IMR-90 (cell line): ENCODE data around the gene PAN3. TPM values are rescaled to one million over a fixed set of nuclear protein-coding genes. Genes with fewer than 3 reads are reported as not detected.

Source experiments
- ATAC-seq: fragments of 200-7000 bp; cut with Tn5 transposase; 2 replicates; pipeline ENCODE4 v1.9.1; 2020; ENCODE audit warnings: low read depth, mild to moderate bottlenecking, moderate library complexity
- BruUV-seq: library from RNA; stranded (reverse); fragments of 400-500 nt; replicated peaks from 2 replicates; lab custom pipeline; 2021; lab: Mats Ljungman, UMichigan
- CTCF ChIA-PET: fragments of 300-600 bp; formaldehyde crosslinking; extraction: SDS; loops from one replicate; lab custom pipeline; 2021; ENCODE audit warnings: antibody characterized with exemption; lab: Yijun Ruan, JAX
- POLR2A ChIA-PET: fragments of 300-600 bp; sonication (Branson Sonifier 250); formaldehyde crosslinking; loops from one replicate; lab custom pipeline; 2022; ENCODE audit warnings: antibody characterized with exemption; ENCODE audit not compliant: unreplicated experiment; lab: Charles Lee
- DNase-seq: peaks from one replicate; pipeline ENCODE4 v3.0.0; 2013
- H2AFZ ChIP-seq: replicated peaks from 2 replicates; pipeline ENCODE3; 2013; ENCODE audit warnings: low read length, mild to moderate bottlenecking; ENCODE audit not compliant: poor library complexity
- H2AK5ac ChIP-seq: 2 replicates; pipeline ENCODE4 v1.6.1; 2013; ENCODE audit warnings: low read depth, low read length, inconsistent platforms
- H2AK9ac ChIP-seq: replicated peaks from 2 replicates; pipeline ENCODE3; 2013; ENCODE audit warnings: mild to moderate bottlenecking, low read depth, low read length, moderate library complexity; ENCODE audit not compliant: poor library complexity
- H2BK120ac ChIP-seq: 2 replicates; pipeline ENCODE4 v1.6.1; 2013; ENCODE audit warnings: low read depth, low read length, inconsistent platforms
- H2BK15ac ChIP-seq: 3 replicates; pipeline ENCODE4 v1.6.1; 2013; ENCODE audit warnings: low read depth, low read length, inconsistent platforms
- H2BK20ac ChIP-seq: 2 replicates; pipeline ENCODE4 v1.6.1; 2013; ENCODE audit warnings: low read depth, mild to moderate bottlenecking, inconsistent platforms, low read length, moderate library complexity
- H2BK5ac ChIP-seq: 2 replicates; pipeline ENCODE4 v1.6.1; 2013; ENCODE audit warnings: mild to moderate bottlenecking, low read depth, low read length, inconsistent platforms; ENCODE audit not compliant: poor library complexity, severe bottlenecking
- H3K14ac ChIP-seq: replicated peaks from 2 replicates; pipeline ENCODE4 v1.6.1; 2013; ENCODE audit warnings: low read depth, low read length, inconsistent platforms
- H3K18ac ChIP-seq: 2 replicates; pipeline ENCODE4 v1.6.1; 2013; ENCODE audit warnings: low read depth, low read length, control low read depth
- H3K23ac ChIP-seq: 2 replicates; pipeline ENCODE4 v1.6.1; 2013; ENCODE audit warnings: low read depth, low read length, inconsistent platforms
- H3K27ac ChIP-seq: 2 replicates; pipeline ENCODE4 v1.5.1; 2013; ENCODE audit warnings: mild to moderate bottlenecking, control low read depth, low read length; ENCODE audit not compliant: insufficient read depth
- H3K27me3 ChIP-seq: 2 replicates; pipeline ENCODE4 v1.6.1; 2013; ENCODE audit warnings: low read length; ENCODE audit not compliant: control insufficient read depth, insufficient read depth
- H3K36me3 ChIP-seq: 2 replicates; pipeline ENCODE4 v1.6.1; 2013; ENCODE audit warnings: low read length, mixed read lengths; ENCODE audit not compliant: control insufficient read depth, insufficient read depth
- H3K4ac ChIP-seq: 2 replicates; pipeline ENCODE4 v1.6.1; 2013; ENCODE audit warnings: low read depth, low read length, inconsistent platforms
- H3K4me1 ChIP-seq: 2 replicates; pipeline ENCODE4 v1.6.1; 2013; ENCODE audit warnings: low read length, mixed read lengths; ENCODE audit not compliant: control insufficient read depth, insufficient read depth
- H3K4me2 ChIP-seq: 2 replicates; pipeline ENCODE4 v1.6.1; 2013; ENCODE audit warnings: low read depth, mild to moderate bottlenecking, control low read depth, low read length, moderate library complexity
- H3K4me3 ChIP-seq: 2 replicates; pipeline ENCODE4 v1.5.1; 2013; ENCODE audit warnings: low read depth, mild to moderate bottlenecking, control low read depth, low read length, moderate library complexity; ENCODE audit not compliant: insufficient read depth
- H3K56ac ChIP-seq: 2 replicates; pipeline ENCODE4 v1.6.1; 2013; ENCODE audit warnings: low read length, inconsistent platforms; ENCODE audit not compliant: insufficient read depth; ENCODE audit errors: extremely low read depth
- H3K79me1 ChIP-seq, 2 experiments: 2 replicates each; pipeline ENCODE4 v1.6.1; 2013; ENCODE audit warnings: low read length in 2 of 2, inconsistent platforms in 1 of 2, low read depth in 1 of 2
- H3K9ac ChIP-seq: 2 replicates; pipeline ENCODE4 v1.6.1; 2013; ENCODE audit warnings: low read depth, low read length, control low read depth
- H3K9me1 ChIP-seq: 2 replicates; pipeline ENCODE4 v1.6.1; 2013; ENCODE audit warnings: low read length, inconsistent platforms; ENCODE audit not compliant: insufficient read depth
- H3K9me3 ChIP-seq: 2 replicates; pipeline ENCODE4 v1.6.1; 2013; ENCODE audit warnings: low read length; ENCODE audit not compliant: control insufficient read depth, insufficient read depth
- H4K20me1 ChIP-seq: 2 replicates; pipeline ENCODE4 v1.6.1; 2013; ENCODE audit warnings: low read length, inconsistent platforms; ENCODE audit not compliant: insufficient read depth
- H4K5ac ChIP-seq: 2 replicates; pipeline ENCODE4 v1.6.1; 2013; ENCODE audit warnings: mild to moderate bottlenecking, low read depth, low read length, control low read depth
- H4K8ac ChIP-seq, 2 experiments: 2 replicates each; pipeline ENCODE4 v1.6.1; 2013; ENCODE audit warnings: low read depth in 2 of 2, low read length in 2 of 2, control low read depth in 1 of 2, inconsistent platforms in 1 of 2
- H4K91ac ChIP-seq: 2 replicates; pipeline ENCODE4 v1.6.1; 2013; ENCODE audit warnings: low read depth, low read length, inconsistent platforms; ENCODE audit not compliant: insufficient read depth
- BHLHE40 ChIP-seq: fragments of 150-350 bp; IDR thresholded peaks from 2 replicates; pipeline ENCODE4 v1.6.1; 2016; ENCODE audit warnings: mild to moderate bottlenecking, low read depth, low read length
- FOS ChIP-seq: fragments of 150-350 bp; IDR thresholded peaks from 2 replicates; pipeline ENCODE4 v1.6.1; 2016; ENCODE audit warnings: low read depth, low read length
- WGBS, 2 experiments: methylation state at CpG; one replicate each; pipeline versions ENCODE4 v1.1.5 to v1.1.7; 2013; ENCODE audit warnings: missing lambda C conversion rate in 2 of 2; ENCODE audit not compliant: insufficient read length in 1 of 2; ENCODE audit errors: extremely low coverage in 2 of 2; 5-methylcytosine and 5-hydroxymethylcytosine counted together
- dilution Hi-C: fragments of 300-500 bp; cut with HindIII; formaldehyde crosslinking; loops from one replicate; pipeline ENCODE4 v1.14.3; 2018; ENCODE audit warnings: low sequenced_read_pairs; ENCODE audit not compliant: unreplicated experiment
- in situ Hi-C: fragments of 300-500 bp; cut with MboI; formaldehyde crosslinking; loops from 3 replicates; pipeline ENCODE4 v1.14.3; 2019; ENCODE audit warnings: low sequenced_read_pairs, inconsistent platforms, mixed read lengths
- intact Hi-C: fragments of 100-400 bp; cut with micrococcal nuclease; formaldehyde crosslinking; loops from 2 replicates; pipeline ENCODE4 v1.10.0; 2022
- polyA plus RNA-seq, 3 experiments: library from polyadenylated mRNA; depleted of rRNA; stranded (reverse); fragments of >200 nt; gene quantifications; 2 replicates each; pipeline ENCODE4 v1.2.3, GENCODE V29; 2012; ENCODE audit warnings: low replicate concordance in 1 of 3
- total RNA-seq: library from RNA; depleted of rRNA; stranded (reverse); fragments of >200 nt; gene quantifications from 2 replicates; pipeline ENCODE4 v1.2.3, GENCODE V29; 2012

PAN3 gene
- total and polyA plus RNA-seq, 2 of the 4 experiments (the other 2 are of a cell fraction), result 6.6 to 15.1 TPM

DNA sequence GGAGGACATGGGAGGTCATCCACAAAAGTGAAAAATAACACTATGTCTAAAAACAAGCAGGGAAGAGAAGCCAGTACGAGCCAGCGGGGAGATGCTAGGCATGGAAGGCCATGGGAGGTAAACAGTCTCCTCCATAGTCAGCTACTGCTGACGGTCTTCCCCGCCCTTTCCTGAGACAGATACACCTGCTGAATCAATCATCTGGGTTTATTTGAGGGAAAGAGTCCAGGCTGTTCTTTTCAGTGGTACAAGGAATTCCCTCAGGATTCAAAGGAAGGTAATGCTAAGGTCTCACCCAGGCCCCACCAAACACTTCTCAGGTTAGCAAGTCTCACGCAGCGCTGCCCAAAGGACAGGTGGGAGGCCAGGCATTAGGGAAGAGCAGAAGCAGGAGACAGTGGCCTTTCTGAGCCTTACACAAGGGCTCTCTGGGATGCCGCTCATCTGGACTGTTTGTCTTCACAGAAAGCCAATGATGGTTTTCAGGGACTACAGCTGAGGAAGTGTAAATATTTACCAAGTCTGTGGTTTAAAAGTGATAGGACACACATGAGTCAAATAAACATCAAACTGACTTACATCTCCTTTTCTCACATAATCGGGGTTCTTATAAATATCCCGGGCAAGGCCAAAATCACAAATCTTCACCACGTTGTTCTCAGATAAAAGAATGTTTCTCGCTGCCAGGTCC, 182.7 kb downstream of the PAN3 start:
- no peak overlapping the region for H4K8ac ChIP-seq
- no peaks in the 10 kb centered on the region for H3K36me3 ChIP-seq
- H2AFZ ChIP-seq, result no peak overlapping the region
- no TSS peak for BruUV-seq
- H3K27me3 ChIP-seq, result peaks cover 5% of the 10 kb centered on the region; the same call in 1 of the 2 replicates
- H3K27ac ChIP-seq, result no peak overlapping the region
- peak overlapping the region; percentile 5 for H2AK9ac ChIP-seq
- H4K91ac ChIP-seq, result no peak overlapping the region
- no peak overlapping the region for H3K4ac ChIP-seq
- H2AK5ac ChIP-seq, result no peak overlapping the region
- H3K4me1 ChIP-seq, result peaks cover 2% of the 10 kb centered on the region; the same call in 1 of the 2 replicates
- CTCF ChIA-PET, result no interaction called here
- no peak overlapping the region for H3K18ac ChIP-seq
- no peak overlapping the region for H3K4me3 ChIP-seq
- H3K23ac ChIP-seq, result no peak overlapping the region
- no peaks in the 10 kb centered on the region for H3K79me1 ChIP-seq
- no peak overlapping the region for H2BK120ac ChIP-seq
- H4K5ac ChIP-seq, result no peak overlapping the region
- dilution Hi-C loops, result no loop called here
- POLR2A ChIA-PET, result no interaction called here
- H2BK15ac ChIP-seq, result no peak overlapping the region
- H3K56ac ChIP-seq, result no peak overlapping the region
- 75% methylated on average over 1 of the region's 11 CpGs; no CpG with 5 or more reads in 1 of the 2 experiments for WGBS, 2 experiments
- H3K9me1 ChIP-seq, result no peaks in the 10 kb centered on the region; the same call in 1 of the 2 replicates
- no peak overlapping the region for H3K14ac ChIP-seq
- H2BK20ac ChIP-seq, result no peak overlapping the region
- TF ChIP-seq FOS (no peak), BHLHE40 (peak; percentile 88)
- peak; percentile 84 for DNase-seq
- H3K4me2 ChIP-seq, result no peak overlapping the region; the same call in 1 of the 2 replicates
- intact Hi-C loops, result loop anchor here (2.0 to 5.0 kb wide), 4 partner anchors 156 to 338 kb away; partner anchors contain the start of genes FLT1, PAN3 and POMP
- H3K9me3 ChIP-seq, result no peaks in the 10 kb centered on the region
- no peak overlapping the region for H2BK5ac ChIP-seq
- peaks cover 5% of the 10 kb centered on the region; the same call in 1 of the 2 replicates for H4K20me1 ChIP-seq
- in situ Hi-C loops, result loop anchor here (5.0 to 10.0 kb wide), 2 partner anchors 321 to 474 kb away; no protein-coding TSS in a partner anchor
- ATAC-seq, result peak; percentile 83
- H3K9ac ChIP-seq, result no peak overlapping the region
